Pancreas (tissue), 10 donors: ENCODE measurements around the gene SMYD1. TPM values are rescaled to one million over a fixed set of nuclear protein-coding genes. Genes with fewer than 3 reads are reported as not detected.
"Not testable (repeated sequence)": the region's sequence is repeated elsewhere in the genome, so short reads cannot be mapped to it uniquely, and the experiment has no call there.

Source experiments
- ATAC-seq, 4 donors: fragments of 200-7000 bp; cut with Tn5 transposase; one replicate each; pipeline versions ENCODE4 v1.8.0 to v1.9.1; 2020; ENCODE audit warnings: mild to moderate bottlenecking in 4 of 4, moderate library complexity in 4 of 4
- DNase-seq, 6 donors: peaks; one replicate each; pipeline ENCODE4 v3.0.0-alpha.2; 2020
- FAIRE-seq: peaks from 2 replicates; lab custom pipeline; 2012; peaks lifted over from hg19 to GRCh38; lab: Jason Lieb, UNC
- H3K27ac ChIP-seq, 4 donors: fragments of 200-600 bp; sonication (generic); 1 replicate in 3 of 4; 2 replicates in 1 of 4; pipeline versions ENCODE4 v1.5.0 to v1.8.0; 2020
- H3K27me3 ChIP-seq, 4 donors: fragments of 200-600 bp; one replicate each; pipeline ENCODE4 v1.8.0; 2021
- H3K36me3 ChIP-seq, 3 donors: fragments of 200-600 bp; sonication (generic) in 1 of 3; one replicate each; pipeline versions ENCODE4 v1.5.0 to v1.8.0; 2020 to 2021
- H3K4me1 ChIP-seq, 3 donors: fragments of 200-600 bp; one replicate each; pipeline ENCODE4 v1.8.0; 2021
- H3K4me3 ChIP-seq, 4 donors: fragments of 200-600 bp; sonication (generic) in 2 of 4; one replicate each; pipeline versions ENCODE4 v1.5.0 to v1.8.0; 2020 to 2021
- H3K9me3 ChIP-seq, 4 donors: fragments of 200-600 bp; one replicate each; pipeline ENCODE4 v1.8.0; 2021
- WGBS, 2 donors: extraction: QIAGEN DNeasy Blood & Tissue Kit; methylation state at CpG; one replicate each; pipeline ENCODE4 v1.1.7; 2013; 5-methylcytosine and 5-hydroxymethylcytosine counted together
- intact Hi-C, 3 donors: fragments of 100-400 bp; cut with DNase I; formaldehyde crosslinking; loops; one replicate each; pipeline versions ENCODE4 v1.11.1 to v1.14.2; 2022
- polyA plus RNA-seq, 2 donors: library from polyadenylated mRNA; stranded (reverse); fragments of 200-250 nt; gene quantifications; one replicate each; pipeline ENCODE4 v1.2.3, GENCODE V29; 2013
- total RNA-seq, 6 donors: library from RNA; stranded (reverse); fragmentation: NEBNext Ultra II Directional in 4 of 6; extraction: Animal tissue kit (Norgen Biotek cat#: 25700) in 4 of 6; gene quantifications; one replicate each; pipeline versions ENCODE4 v1.2.1 to v1.2.4, GENCODE V29; 2021 to 2023
- TF ChIP-seq, protein P1 (sequence below), 4 donors: fragments of 200-600 bp; sonication (generic) in 3 of 4; IDR thresholded peaks; one replicate each; pipeline versions ENCODE4 v1.5.0 to v1.8.0; 2021; ENCODE audit warnings: antibody characterized with exemption in 4 of 4
- donor health status: healthy with polysubstance abuse.
- donor health status: DM: no; HTN: no; CAD: no; lungs with moderate emphysema.
- donor health status: DM: no; HTN: no; CAD: no.
- donor health status: control.
- donor health status: control.
- donor health status: Bipolar disorder and iron deficiency.
- donor health status: DM: yes; HTN: yes; CAD: no.
- donor health status: DM: no; HTN: no; CAD: no.
- donor health status: DM: no; HTN: no; CAD: no.
- donor health status: DM: yes; HTN: yes; CAD: no.

SMYD1 gene
- total and polyA plus RNA-seq, 8 donors = 0.06 to 0.16 TPM; not detected in 6

DNA sequence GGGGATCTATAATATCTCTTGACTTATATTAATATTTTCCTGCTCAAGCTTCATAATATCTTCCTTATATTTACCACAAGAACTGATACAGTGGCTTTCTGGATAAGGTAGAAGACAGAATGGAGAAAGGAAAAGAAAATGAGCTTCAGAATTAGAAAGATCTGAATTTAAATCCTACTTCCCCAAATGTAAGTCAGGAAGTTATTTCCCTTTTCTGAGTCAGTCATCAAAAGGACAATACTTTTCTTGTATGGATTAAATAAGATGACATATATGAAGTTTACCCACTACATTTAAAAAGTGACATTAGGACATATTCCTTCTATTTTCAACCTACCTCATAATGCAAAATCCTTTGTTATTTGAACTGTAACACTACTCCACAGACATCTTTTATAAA lies 31.0 kb upstream of the SMYD1 start:
- ATAC-seq (no peak), DNase-seq (no peak)
- TF ChIP-seq, protein P1, sequence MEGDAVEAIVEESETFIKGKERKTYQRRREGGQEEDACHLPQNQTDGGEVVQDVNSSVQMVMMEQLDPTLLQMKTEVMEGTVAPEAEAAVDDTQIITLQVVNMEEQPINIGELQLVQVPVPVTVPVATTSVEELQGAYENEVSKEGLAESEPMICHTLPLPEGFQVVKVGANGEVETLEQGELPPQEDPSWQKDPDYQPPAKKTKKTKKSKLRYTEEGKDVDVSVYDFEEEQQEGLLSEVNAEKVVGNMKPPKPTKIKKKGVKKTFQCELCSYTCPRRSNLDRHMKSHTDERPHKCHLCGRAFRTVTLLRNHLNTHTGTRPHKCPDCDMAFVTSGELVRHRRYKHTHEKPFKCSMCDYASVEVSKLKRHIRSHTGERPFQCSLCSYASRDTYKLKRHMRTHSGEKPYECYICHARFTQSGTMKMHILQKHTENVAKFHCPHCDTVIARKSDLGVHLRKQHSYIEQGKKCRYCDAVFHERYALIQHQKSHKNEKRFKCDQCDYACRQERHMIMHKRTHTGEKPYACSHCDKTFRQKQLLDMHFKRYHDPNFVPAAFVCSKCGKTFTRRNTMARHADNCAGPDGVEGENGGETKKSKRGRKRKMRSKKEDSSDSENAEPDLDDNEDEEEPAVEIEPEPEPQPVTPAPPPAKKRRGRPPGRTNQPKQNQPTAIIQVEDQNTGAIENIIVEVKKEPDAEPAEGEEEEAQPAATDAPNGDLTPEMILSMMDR (IDR thresholded peaks at IDR 0.05) = no peak

DNA sequence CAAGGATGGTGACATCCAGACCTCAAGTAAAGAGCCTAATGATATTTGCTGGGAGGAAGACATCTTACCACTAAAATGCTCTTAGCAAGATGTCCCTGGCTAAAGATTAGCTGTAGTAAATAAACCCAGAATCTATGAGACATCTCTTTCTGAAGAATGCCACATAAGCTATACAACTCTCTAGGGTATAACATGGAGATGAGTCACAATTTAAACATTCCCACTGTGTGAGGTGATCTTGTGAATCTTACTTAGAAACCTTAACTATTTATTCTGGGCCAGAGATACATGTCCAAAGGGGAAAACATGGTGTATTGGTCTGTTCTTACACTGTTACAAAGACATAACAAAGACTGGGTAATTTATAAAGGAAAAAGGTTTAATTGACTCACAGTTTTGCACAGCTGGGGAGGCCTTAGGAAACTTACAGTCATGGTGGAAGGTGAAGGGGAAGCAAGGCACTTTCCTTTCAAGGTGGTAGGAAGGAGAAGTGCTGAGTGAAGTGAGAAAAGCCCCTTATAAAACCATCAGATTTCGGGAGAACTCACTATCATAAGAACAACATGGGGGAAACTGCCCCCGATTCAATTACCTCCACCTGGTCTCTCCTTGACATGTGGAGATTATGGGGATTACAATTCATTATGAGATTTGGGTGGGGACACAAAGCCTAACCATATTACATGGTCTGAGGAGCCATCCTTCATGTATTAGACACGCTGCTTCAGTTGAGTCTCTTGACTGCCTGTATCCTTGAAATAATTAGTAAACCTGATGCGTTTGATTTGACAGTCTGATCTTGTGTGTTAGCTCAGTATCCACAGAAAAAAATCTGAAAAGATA lies 29.1 kb upstream of the SMYD1 start:
- WGBS, 2 donors = 93 to 98% methylated on average over 4 of the region's 4 CpGs
- no peaks in the 10 kb centered on the region for H3K4me1 ChIP-seq
- TF ChIP-seq, protein P1 (IDR thresholded peaks at IDR 0.05) = no peak
- no peak overlapping the region for H3K4me3 ChIP-seq
- peaks cover 0 to 10% (median 0%) of the 10 kb centered on the region in 3 donors for H3K36me3 ChIP-seq
- H3K9me3 ChIP-seq = no peaks in the 10 kb centered on the region
- intact Hi-C loops = no loop called here
- DNase-seq (no peak), FAIRE-seq (no peak), ATAC-seq (no peak)
- H3K27ac ChIP-seq = no peak overlapping the region
- H3K27me3 ChIP-seq = no peaks in the 10 kb centered on the region

More for the DNA sequence above, 31.0 kb upstream of the SMYD1 start:
- Histone ChIP-seq H3K4me3 (no peak overlapping the region), H3K27me3 (no peaks in the 10 kb centered on the region), H3K4me1 (no peaks in the 10 kb centered on the region), H3K27ac (no peak overlapping the region), H3K9me3 (no peaks in the 10 kb centered on the region), H3K36me3 (peaks cover 0 to 17% (median 0%) of the 10 kb centered on the region in 3 donors)
- intact Hi-C loops = no loop called here
- no peak for FAIRE-seq

DNA sequence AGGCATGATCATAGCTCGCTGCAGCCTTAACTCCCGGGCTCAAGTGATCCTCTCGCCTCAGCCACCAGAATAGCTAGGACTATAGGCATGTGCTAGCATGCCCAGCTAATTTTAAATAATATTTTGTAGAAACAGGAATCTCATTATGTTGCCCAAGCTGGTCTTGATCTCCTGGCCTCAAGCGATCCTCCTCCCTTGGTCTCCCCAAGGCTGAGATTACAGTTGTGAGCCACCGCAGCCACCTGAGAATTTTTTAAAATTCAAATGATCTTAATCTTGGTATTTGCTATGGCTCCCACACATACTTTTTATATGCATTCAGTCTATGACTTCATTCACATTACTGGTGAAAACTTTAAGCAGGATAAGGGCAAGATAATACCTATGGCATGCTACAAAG lies 25.1 kb upstream of the SMYD1 start:
- WGBS, 2 donors = 97 to 98% methylated on average over 5 of the region's 5 CpGs
- TF ChIP-seq, protein P1 (IDR thresholded peaks at IDR 0.05) = no peak
- no peaks in the 10 kb centered on the region for H3K36me3 ChIP-seq
- H3K27ac ChIP-seq = no peak overlapping the region
- FAIRE-seq (no peak), ATAC-seq (no peak), DNase-seq (no peak)
- no peaks in the 10 kb centered on the region for H3K9me3 ChIP-seq
- intact Hi-C loops = no loop called here
- no peaks in the 10 kb centered on the region for H3K27me3 ChIP-seq
- H3K4me1 ChIP-seq = no peaks in the 10 kb centered on the region
- no peak overlapping the region for H3K4me3 ChIP-seq

DNA sequence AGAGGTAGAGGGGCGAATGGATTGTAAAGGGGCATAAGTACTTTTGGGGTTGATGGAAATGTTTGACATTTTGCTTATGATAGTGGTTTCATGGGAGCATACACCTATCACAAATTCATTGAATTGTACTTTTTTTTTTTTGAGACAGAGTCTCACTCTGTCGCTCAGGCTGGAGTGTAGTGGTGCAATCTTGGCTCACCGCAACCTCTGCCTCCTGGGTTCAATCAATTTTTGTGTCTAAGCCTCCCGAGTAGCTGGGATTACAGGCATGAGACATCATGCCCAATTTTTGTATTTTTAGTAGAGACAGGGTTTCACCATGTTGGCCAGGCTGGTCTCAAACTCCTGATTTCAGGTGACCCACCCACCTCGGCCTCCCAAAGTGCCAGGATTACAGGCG lies 22.1 kb upstream of the SMYD1 start:
- FAIRE-seq, ATAC-seq: not testable (repeated sequence)

DNA sequence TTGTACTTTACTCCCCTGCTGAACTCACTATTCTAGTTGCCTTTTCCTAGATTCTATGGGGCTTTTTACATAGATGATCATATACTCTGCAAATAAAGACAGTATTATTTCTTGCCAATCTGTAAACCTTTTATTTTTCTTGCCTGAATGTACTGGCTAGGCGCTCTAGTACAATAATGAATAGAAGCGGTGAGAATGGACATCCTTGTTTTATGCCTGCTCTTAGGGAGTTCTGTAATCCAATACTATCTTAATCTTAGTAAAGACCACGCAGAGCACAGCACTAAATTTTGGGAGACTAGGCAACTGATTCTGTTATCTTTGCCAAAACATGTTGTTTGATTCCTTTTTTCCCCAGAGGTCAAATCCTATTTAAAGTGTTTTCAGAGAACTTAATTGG lies 19.1 kb upstream of the SMYD1 start:
- no peak overlapping the region for H3K4me3 ChIP-seq
- no peaks in the 10 kb centered on the region for H3K36me3 ChIP-seq
- ATAC-seq (no peak), FAIRE-seq (no peak), DNase-seq (no peak)
- H3K9me3 ChIP-seq = no peaks in the 10 kb centered on the region
- no peak overlapping the region for H3K27ac ChIP-seq
- H3K4me1 ChIP-seq = peaks cover 0 to 18% (median 11%) of the 10 kb centered on the region in 3 donors
- intact Hi-C loops = no loop called here
- TF ChIP-seq, protein P1 (IDR thresholded peaks at IDR 0.05) = no peak
- WGBS, 2 donors = 93 to 96% methylated on average over 3 of the region's 3 CpGs
- no peaks in the 10 kb centered on the region for H3K27me3 ChIP-seq

More for the DNA sequence above, 22.1 kb upstream of the SMYD1 start:
- H3K36me3 ChIP-seq, H3K4me1 ChIP-seq, H3K27ac ChIP-seq, DNase-seq, H3K27me3 ChIP-seq, H3K4me3 ChIP-seq, intact Hi-C loops, H3K9me3 ChIP-seq: not testable (repeated sequence)
- 90% methylated on average over 6 of the region's 6 CpGs for WGBS, 2 donors
